ENCODE results near the gene CAMKMT. TPM values are rescaled to one million over a fixed set of nuclear protein-coding genes. Genes with fewer than 3 reads are reported as not detected.

CAMKMT gene
- polyA plus RNA-seq, 3 donors = 4.7 to 7.8 (median 7.0) TPM

GRCh38 chr2:44771522-44771921, 409.8 kb downstream of the CAMKMT start:
- no peak for DNase-seq
- Mint-ChIP-seq H3K4me1 (no peaks in the 10 kb centered on the region), H3K27me3 (ENCODE audit: low read depth in 3 of 3) (peaks cover 41 to 58% (median 44%) of the 10 kb centered on the region in 3 donors), H3K4me3 (no peak overlapping the region), H3K9me3 (peaks cover 0 to 10% (median 0%) of the 10 kb centered on the region in 7 donors), H3K27ac (no peak overlapping the region), H3K36me3 (peaks cover 0 to 7% of the 10 kb centered on the region in 2 donors)
- no peaks in the 10 kb centered on the region for H3K36me3 ChIP-seq (replicated peaks in 1 of 2; ENCODE audit: control insufficient read depth in 1 of 2, insufficient read depth in 2 of 2, low read length in 2 of 2)
- H3K9ac ChIP-seq (ENCODE audit: insufficient read depth, low read length, poor library complexity, severe bottlenecking) = no peak overlapping the region
- H4K20me1 ChIP-seq (ENCODE audit: insufficient read depth, low read length) = no peaks in the 10 kb centered on the region
- H3K4me2 ChIP-seq (replicated peaks; ENCODE audit: extremely low read depth, low read length, poor library complexity, severe bottlenecking) = no peak overlapping the region
- H3K4me3 ChIP-seq (replicated peaks in 1 of 3; ENCODE audit: low read depth in 2 of 3, low read length in 3 of 3) = no peak overlapping the region
- no peak for TF ChIP-seq CTCF (IDR thresholded peaks at IDR 0.05)
- H2AFZ ChIP-seq (ENCODE audit: insufficient read depth, low read depth, low read length, poor library complexity, severe bottlenecking) = no peak overlapping the region
- intact Hi-C loops (cut with micrococcal nuclease) = no loop called here
- no CpG with 5 or more reads among the region's 2 CpGs for WGBS (ENCODE audit: insufficient coverage)
- H3K27ac ChIP-seq (ENCODE audit: low read depth in 1 of 2, low read length in 2 of 2) = no peak overlapping the region
- H3K9me3 ChIP-seq (replicated peaks in 1 of 2; ENCODE audit: control insufficient read depth in 1 of 2, insufficient read depth in 1 of 2, low read length in 2 of 2) = peaks cover 0 to 7% of the 10 kb centered on the region in 2 donors
- H3K27me3 ChIP-seq (ENCODE audit: control insufficient read depth in 2 of 2, insufficient read depth in 2 of 2, low read length in 2 of 2) = peaks cover 52 to 55% of the 10 kb centered on the region in 2 donors
- no peaks in the 10 kb centered on the region for H3K4me1 ChIP-seq (ENCODE audit: control insufficient read depth in 1 of 2, insufficient read depth in 2 of 2, low read length in 2 of 2)
- H3K79me2 ChIP-seq (ENCODE audit: insufficient read depth, low read length) = no peaks in the 10 kb centered on the region

GRCh38 chr2:44772131-44772530, 410.4 kb downstream of the CAMKMT start:
- no peak overlapping the region for H3K4me2 ChIP-seq (replicated peaks; ENCODE audit: extremely low read depth, low read length, poor library complexity, severe bottlenecking)
- H2AFZ ChIP-seq (ENCODE audit: insufficient read depth, low read depth, low read length, poor library complexity, severe bottlenecking) = no peak overlapping the region
- H3K36me3 ChIP-seq (replicated peaks in 1 of 2; ENCODE audit: control insufficient read depth in 1 of 2, insufficient read depth in 2 of 2, low read length in 2 of 2) = no peaks in the 10 kb centered on the region
- no peak overlapping the region for H3K9ac ChIP-seq (ENCODE audit: insufficient read depth, low read length, poor library complexity, severe bottlenecking)
- H3K9me3 Mint-ChIP-seq = peaks cover 0 to 10% (median 0%) of the 10 kb centered on the region in 7 donors
- H3K27me3 ChIP-seq (ENCODE audit: control insufficient read depth in 2 of 2, insufficient read depth in 2 of 2, low read length in 2 of 2) = peaks cover 54 to 56% of the 10 kb centered on the region in 2 donors
- peaks cover 0 to 7% of the 10 kb centered on the region in 2 donors for H3K9me3 ChIP-seq (replicated peaks in 1 of 2; ENCODE audit: control insufficient read depth in 1 of 2, insufficient read depth in 1 of 2, low read length in 2 of 2)
- H3K27ac Mint-ChIP-seq = no peak overlapping the region
- H4K20me1 ChIP-seq (ENCODE audit: insufficient read depth, low read length) = no peaks in the 10 kb centered on the region
- H3K4me1 ChIP-seq (ENCODE audit: control insufficient read depth in 1 of 2, insufficient read depth in 2 of 2, low read length in 2 of 2) = no peaks in the 10 kb centered on the region
- WGBS (ENCODE audit: insufficient coverage) = no CpG with 5 or more reads among the region's 9 CpGs
- H3K4me3 Mint-ChIP-seq = no peak overlapping the region
- no peak for TF ChIP-seq CTCF (IDR thresholded peaks at IDR 0.05)
- no peaks in the 10 kb centered on the region for H3K79me2 ChIP-seq (ENCODE audit: insufficient read depth, low read length)
- intact Hi-C loops (cut with micrococcal nuclease) = no loop called here
- no peaks in the 10 kb centered on the region for H3K4me1 Mint-ChIP-seq
- H3K4me3 ChIP-seq (replicated peaks in 1 of 3; ENCODE audit: low read depth in 2 of 3, low read length in 3 of 3) = no peak overlapping the region
- H3K27ac ChIP-seq (ENCODE audit: low read depth in 1 of 2, low read length in 2 of 2) = no peak overlapping the region
- no peak for DNase-seq
- H3K36me3 Mint-ChIP-seq = peaks cover 0 to 7% of the 10 kb centered on the region in 2 donors
- H3K27me3 Mint-ChIP-seq (ENCODE audit: low read depth in 3 of 3) = peaks cover 38 to 55% (median 41%) of the 10 kb centered on the region in 3 donors
